ENCODE measurements around the gene LINGO1. TPM values are rescaled to one million over a fixed set of nuclear protein-coding genes. Genes with fewer than 3 reads are reported as not detected.

LINGO1 gene
- total and polyA plus RNA-seq, 2 donors (not counting 1 experiment from before 2014, with no cell fraction given), result 0.05 TPM; not detected in 1

DNA sequence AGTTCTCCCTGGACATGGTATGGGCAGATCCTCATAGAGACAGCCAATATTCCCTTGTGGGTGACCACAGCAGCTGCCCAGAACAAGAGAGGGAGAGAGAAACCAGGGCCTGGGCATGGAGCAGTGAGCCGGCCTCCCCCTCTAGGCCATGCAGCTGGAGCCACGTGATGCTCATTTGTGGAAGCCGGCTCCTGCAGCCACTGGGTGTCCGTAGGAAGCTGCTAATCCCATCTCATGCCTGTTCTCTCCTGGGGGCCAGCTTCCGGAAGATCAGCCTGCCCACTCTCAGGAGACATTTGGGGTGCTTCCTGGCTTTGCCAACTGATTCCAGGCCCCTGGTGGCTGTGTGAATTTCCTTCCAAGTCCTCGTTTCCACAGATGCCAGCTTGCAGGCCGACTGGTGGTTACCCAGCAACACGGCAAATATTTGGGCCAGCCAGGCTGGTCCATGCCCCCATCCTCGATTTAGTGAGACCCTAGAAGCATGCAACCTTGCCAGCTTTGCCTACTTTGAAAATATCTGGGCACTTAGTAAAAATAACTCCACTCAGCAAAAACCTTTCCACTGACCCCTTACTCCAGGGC is 55.3 kb downstream of the LINGO1 start:
- Histone ChIP-seq H3K9me3 (ENCODE audit: control insufficient read depth, insufficient read depth, low read depth, low read length) (no peaks in the 10 kb centered on the region), H3K79me2 (ENCODE audit: control insufficient read depth, insufficient read depth, low read length) (no peaks in the 10 kb centered on the region), H3K36me3 (ENCODE audit: control insufficient read depth, insufficient read depth, low read length) (no peaks in the 10 kb centered on the region), H3K4me1 (ENCODE audit: control insufficient read depth, extremely low read depth, insufficient read depth, low read length) (no peaks in the 10 kb centered on the region), H3K27me3 (ENCODE audit: control insufficient read depth, insufficient read depth, low read length) (peaks cover 10% of the 10 kb centered on the region), H3K4me3 (replicated peaks in 1 of 4; ENCODE audit: control extremely low read depth in 1 of 4, insufficient read depth in 1 of 4, low read depth in 3 of 4, low read length in 4 of 4) (no peak overlapping the region), H4K20me1 (ENCODE audit: control insufficient read depth, extremely low read depth, insufficient read depth, low read length) (no peaks in the 10 kb centered on the region), H3K27ac (ENCODE audit: insufficient read depth, low read length) (no peak overlapping the region), H2AFZ (ENCODE audit: low read length) (no peak overlapping the region), H3K9ac (ENCODE audit: insufficient read depth, low read length) (no peak overlapping the region), H3K4me2 (ENCODE audit: extremely low read depth, insufficient read depth, low read length) (no peak overlapping the region)
- DNase-seq (ENCODE audit: low read depth in 2 of 2), result no peak
- no peak for TF ChIP-seq EZH2 (IDR thresholded peaks at IDR 0.05; ENCODE audit: low read length, missing control alignments)
- TF ChIP-seq, protein P1, sequence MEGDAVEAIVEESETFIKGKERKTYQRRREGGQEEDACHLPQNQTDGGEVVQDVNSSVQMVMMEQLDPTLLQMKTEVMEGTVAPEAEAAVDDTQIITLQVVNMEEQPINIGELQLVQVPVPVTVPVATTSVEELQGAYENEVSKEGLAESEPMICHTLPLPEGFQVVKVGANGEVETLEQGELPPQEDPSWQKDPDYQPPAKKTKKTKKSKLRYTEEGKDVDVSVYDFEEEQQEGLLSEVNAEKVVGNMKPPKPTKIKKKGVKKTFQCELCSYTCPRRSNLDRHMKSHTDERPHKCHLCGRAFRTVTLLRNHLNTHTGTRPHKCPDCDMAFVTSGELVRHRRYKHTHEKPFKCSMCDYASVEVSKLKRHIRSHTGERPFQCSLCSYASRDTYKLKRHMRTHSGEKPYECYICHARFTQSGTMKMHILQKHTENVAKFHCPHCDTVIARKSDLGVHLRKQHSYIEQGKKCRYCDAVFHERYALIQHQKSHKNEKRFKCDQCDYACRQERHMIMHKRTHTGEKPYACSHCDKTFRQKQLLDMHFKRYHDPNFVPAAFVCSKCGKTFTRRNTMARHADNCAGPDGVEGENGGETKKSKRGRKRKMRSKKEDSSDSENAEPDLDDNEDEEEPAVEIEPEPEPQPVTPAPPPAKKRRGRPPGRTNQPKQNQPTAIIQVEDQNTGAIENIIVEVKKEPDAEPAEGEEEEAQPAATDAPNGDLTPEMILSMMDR (conservative IDR thresholded peaks at IDR 0.05 in 1 of 2, IDR thresholded peaks at IDR 0.05 in 1 of 2; ENCODE audit: low read depth in 1 of 2, low read length in 2 of 2), result no peak

DNA sequence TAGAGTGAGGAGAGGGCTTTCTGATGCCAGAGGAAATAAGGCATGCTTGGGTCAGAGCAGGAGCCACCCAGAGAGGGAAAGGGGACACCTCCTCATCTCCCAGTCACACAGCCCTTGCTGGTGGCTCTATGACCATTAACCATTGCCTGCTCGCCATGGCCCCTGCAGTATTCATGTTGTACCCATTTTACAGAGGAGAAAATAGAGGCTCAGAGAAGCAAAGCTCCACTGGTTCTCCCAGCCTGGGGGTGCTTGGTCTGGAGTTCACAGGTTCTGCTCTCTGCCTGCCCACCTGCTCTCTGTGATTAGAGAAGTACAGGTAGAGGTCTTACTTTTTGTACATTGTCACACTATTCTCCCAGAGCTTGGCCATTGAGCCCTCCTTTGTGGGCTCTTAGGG is 56.2 kb downstream of the LINGO1 start:
- Histone ChIP-seq H3K79me2 (ENCODE audit: control insufficient read depth, insufficient read depth, low read length) (no peaks in the 10 kb centered on the region), H3K9ac (ENCODE audit: insufficient read depth, low read length) (no peak overlapping the region), H3K4me3 (replicated peaks in 1 of 4; ENCODE audit: control extremely low read depth in 1 of 4, insufficient read depth in 1 of 4, low read depth in 3 of 4, low read length in 4 of 4) (no peak overlapping the region), H4K20me1 (ENCODE audit: control insufficient read depth, extremely low read depth, insufficient read depth, low read length) (no peaks in the 10 kb centered on the region), H3K27ac (ENCODE audit: insufficient read depth, low read length) (no peak overlapping the region), H3K4me1 (ENCODE audit: control insufficient read depth, extremely low read depth, insufficient read depth, low read length) (no peaks in the 10 kb centered on the region), H3K36me3 (ENCODE audit: control insufficient read depth, insufficient read depth, low read length) (no peaks in the 10 kb centered on the region), H3K4me2 (ENCODE audit: extremely low read depth, insufficient read depth, low read length) (no peak overlapping the region), H2AFZ (ENCODE audit: low read length) (no peak overlapping the region), H3K9me3 (ENCODE audit: control insufficient read depth, insufficient read depth, low read depth, low read length) (no peaks in the 10 kb centered on the region), H3K27me3 (ENCODE audit: control insufficient read depth, insufficient read depth, low read length) (peaks cover 10% of the 10 kb centered on the region)
- DNase-seq (ENCODE audit: low read depth in 2 of 2), result no peak
- TF ChIP-seq EZH2 (IDR thresholded peaks at IDR 0.05; ENCODE audit: low read length, missing control alignments), result no peak
- TF ChIP-seq, protein P1 (conservative IDR thresholded peaks at IDR 0.05 in 1 of 2, IDR thresholded peaks at IDR 0.05 in 1 of 2; ENCODE audit: low read depth in 1 of 2, low read length in 2 of 2), result no peak

DNA sequence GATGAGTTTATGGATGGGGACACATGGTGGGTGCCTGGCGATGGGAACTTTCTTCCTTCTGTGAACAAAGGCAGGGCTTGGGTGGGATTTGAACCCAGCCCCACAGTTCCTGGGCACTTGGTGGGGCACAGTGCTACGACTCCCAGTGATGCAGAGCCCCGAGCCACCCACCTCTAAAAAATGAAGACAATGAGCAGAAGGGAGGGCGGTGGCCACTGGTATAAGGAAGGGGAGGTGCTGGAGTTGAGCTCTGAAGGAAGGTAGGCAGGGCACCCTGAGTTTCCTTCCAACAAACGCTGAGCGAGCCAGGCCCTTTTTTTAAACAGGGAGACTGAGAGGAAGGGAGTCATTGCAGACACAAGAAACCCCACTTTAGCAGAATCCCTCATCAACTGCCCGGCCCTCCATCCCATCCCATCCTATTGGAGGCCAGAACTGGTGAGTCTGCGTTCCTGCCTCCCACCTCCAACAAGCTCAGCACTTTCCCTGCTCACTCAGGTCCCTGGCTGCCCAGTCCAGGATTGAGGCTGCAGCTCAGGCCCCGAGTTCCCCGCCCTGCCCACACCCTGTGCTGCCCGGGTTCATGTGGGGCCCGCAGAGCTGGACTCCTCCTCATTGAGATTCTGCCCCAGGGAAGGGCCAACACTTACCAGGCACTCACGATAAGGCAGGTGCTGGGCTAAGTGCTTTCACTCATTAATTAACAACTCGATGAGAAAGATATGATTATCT is 57.3 kb downstream of the LINGO1 start:
- H3K9me3 ChIP-seq (ENCODE audit: control insufficient read depth, insufficient read depth, low read depth, low read length), result no peaks in the 10 kb centered on the region
- H4K20me1 ChIP-seq (ENCODE audit: control insufficient read depth, extremely low read depth, insufficient read depth, low read length), result no peaks in the 10 kb centered on the region
- TF ChIP-seq, protein P1 (conservative IDR thresholded peaks at IDR 0.05 in 1 of 2, IDR thresholded peaks at IDR 0.05 in 1 of 2; ENCODE audit: low read depth in 1 of 2, low read length in 2 of 2), result no peak
- no peak for TF ChIP-seq EZH2 (IDR thresholded peaks at IDR 0.05; ENCODE audit: low read length, missing control alignments)
- DNase-seq (ENCODE audit: low read depth in 2 of 2), result no peak
- no peak overlapping the region for H3K4me2 ChIP-seq (ENCODE audit: extremely low read depth, insufficient read depth, low read length)
- no peak overlapping the region for H2AFZ ChIP-seq (ENCODE audit: low read length)
- no peaks in the 10 kb centered on the region for H3K36me3 ChIP-seq (ENCODE audit: control insufficient read depth, insufficient read depth, low read length)
- H3K27me3 ChIP-seq (ENCODE audit: control insufficient read depth, insufficient read depth, low read length), result peaks cover 10% of the 10 kb centered on the region
- no peak overlapping the region for H3K9ac ChIP-seq (ENCODE audit: insufficient read depth, low read length)
- no peak overlapping the region for H3K27ac ChIP-seq (ENCODE audit: insufficient read depth, low read length)
- no peaks in the 10 kb centered on the region for H3K79me2 ChIP-seq (ENCODE audit: control insufficient read depth, insufficient read depth, low read length)
- no peak overlapping the region for H3K4me3 ChIP-seq (replicated peaks in 1 of 4; ENCODE audit: control extremely low read depth in 1 of 4, insufficient read depth in 1 of 4, low read depth in 3 of 4, low read length in 4 of 4)
- no peaks in the 10 kb centered on the region for H3K4me1 ChIP-seq (ENCODE audit: control insufficient read depth, extremely low read depth, insufficient read depth, low read length)

Data from fibroblast of lung (primary cell).